Measurements from ENCODE around the gene PSMB7.

The PSMB7 gene

DNA sequence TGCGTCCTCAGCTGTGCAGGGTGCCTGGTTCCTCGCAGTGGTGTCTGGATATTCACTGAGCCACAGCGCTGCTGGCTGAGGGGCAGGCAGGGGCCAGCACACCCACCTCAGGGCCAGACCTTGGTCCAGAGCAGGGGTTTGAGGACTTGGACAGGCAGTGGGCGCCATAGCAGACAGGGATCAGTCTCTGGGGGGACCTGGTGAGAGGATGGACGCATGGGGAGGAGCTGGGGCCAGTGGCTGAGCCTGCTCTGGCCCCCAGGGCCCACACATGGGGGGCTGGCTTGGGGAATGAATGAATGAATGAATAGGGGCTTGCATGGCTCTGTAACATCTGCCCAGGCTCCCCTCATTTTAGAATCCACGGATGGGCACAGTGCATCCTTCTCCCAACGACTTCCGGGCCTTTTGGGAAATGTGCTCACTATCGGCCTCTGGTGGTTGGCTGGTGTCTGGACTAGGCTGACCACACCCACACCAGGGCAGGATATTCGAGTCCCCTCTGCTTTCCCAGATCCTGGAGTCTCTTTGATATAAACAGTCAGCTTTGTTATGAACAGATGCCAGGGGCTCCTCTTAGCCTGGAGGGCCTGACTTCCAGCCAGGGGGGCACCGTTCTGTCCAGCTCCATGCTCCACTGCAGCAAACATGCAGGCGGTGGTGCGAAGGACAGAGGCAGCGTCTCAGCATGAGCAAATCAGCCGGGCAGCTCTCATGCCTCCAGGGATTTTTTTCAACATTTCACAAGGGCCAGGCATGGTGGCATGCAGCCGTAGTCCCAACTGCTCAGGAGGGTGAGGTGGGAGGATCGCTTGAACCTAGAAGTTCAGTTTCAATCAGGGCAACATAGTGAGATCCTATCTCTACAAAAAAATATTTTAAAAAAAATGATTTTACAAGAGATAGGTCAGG lies 94.9 kb downstream of the PSMB7 start:
- DNase-seq = peak; percentile 30

DNA sequence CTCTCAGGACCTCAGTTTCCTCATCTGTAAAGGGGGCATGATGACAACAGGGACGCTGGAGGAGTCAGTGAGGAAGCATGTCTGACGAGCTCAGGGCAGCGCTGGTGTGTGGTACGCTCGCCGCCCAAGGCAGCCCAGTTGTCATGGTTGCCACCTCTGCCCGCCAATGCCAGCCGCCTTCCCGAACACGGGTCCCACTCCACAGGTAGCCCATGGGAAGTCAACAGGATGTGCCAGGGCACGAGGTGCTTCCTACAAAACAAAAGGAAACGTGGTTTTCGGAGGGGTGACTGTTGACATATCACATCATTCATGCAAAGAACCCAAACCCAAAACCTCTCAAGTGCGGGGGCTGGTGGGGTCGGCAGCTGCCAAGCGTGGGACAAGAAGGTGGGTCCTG lies 99.4 kb downstream of the PSMB7 start:
- no peak for DNase-seq

DNA sequence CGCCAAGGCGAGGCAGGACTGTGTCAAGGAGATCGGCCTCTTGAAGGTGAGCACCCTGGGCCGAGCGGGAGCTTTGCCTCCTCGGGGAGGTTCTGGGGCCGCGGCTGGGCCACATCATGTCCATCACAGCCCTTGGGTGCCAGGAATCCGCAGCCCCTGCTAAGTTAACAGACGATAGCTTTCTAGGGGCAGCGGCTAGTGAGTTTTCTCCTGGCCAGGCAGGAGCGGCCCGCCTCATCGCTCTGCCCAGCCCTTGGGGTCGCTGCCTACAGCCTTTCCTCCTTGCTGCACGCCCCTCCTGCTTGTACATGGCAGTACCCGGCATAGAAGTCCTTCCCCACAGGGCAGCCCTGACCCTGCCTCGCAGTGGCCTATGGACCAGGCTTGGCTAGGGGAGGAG lies 101.3 kb downstream of the PSMB7 start:
- no peak for DNase-seq

DNA sequence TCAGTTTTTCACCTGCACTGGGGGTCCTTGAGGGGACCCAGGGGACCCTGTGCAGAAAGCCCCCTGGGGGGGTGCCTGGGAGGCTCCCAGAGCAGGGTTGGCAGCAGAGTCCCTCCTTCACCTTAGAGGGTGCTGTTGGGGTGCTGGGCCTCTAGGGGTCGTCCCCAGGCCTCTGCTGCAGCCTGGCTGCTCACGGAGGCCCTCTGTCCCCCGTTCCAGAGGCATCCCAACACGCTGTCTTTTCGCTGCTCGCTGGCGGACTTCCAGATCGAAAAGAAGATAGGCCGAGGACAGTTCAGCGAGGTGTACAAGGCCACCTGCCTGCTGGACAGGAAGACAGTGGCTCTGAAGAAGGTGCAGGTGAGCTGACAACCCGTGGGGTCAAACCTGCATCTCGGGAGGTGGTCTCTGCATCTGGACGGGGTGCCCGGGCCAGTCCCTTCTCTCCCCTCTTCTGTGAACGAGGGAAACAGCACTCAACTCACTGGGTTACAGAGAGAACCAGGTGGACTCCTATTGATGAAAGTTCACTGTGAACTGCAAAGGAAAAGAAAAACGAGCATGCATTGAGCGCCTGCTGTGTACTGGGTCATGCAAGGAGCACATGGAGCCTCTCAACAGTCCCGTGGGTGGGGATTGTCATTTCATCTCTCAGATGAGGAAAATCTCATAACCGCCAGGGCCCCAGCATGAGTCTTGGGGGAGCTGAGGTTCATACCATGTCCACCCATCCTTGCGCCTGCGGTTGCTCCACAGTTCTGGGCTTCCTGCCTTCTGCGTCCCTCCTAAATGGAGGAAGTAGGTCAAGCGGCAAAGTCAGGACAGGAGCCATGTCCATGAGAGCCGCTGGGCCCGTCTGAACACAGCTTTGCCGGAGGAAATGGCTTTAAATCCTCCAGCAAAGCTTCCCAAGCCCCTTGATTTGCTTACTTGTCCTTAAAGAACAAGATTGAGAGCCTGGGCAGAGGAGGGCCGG lies 102.7 kb downstream of the PSMB7 start:
- DNase-seq = no peak

GRCh38 chr9:124311283-124311682 lies 104.0 kb downstream of the PSMB7 start:
- DNase-seq = no peak

GRCh38 chr9:124309667-124310084 lies 105.6 kb downstream of the PSMB7 start:
- DNase-seq = no peak

- no peak for DNase-seq
These were observed 106.4 kb downstream of the PSMB7 start for GRCh38 chr9:124308606-124309491.

- no peak for DNase-seq
These were observed 107.7 kb downstream of the PSMB7 start for GRCh38 chr9:124307379-124308030.

DNA sequence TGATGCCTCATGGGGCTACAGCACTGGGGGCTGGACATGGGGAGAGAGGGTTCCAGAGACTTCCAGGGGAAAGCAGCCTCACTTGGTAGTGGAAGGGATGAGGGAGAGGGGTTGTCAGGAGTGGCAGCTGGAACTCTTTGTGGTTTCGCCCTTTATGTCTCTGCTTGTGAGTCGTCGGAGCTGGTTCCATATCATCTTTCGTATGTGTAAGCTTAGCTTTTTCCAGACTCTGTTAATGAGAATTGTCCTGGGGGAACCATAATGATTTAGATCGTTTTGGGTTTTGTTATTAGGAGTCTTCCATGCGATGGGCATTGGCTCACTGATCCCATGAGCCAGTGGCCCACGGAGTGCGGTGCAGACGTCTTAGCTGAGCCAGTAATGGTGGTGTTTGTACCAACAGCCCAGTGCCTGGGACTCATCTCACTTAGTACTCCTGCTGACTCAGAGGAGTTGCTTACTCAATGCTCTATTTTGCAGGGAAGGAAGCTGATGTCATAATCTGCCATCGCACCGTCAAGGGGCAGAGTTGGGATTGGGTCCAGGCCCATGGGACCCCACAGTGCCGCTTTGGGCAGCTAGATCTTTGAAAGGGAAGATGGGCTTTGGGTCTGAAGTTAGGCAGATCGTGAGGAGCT lies 109.0 kb downstream of the PSMB7 start:
- no peak for DNase-seq

- DNase-seq = no peak
These were observed 111.0 kb downstream of the PSMB7 start for GRCh38 chr9:124304285-124304684.

DNA sequence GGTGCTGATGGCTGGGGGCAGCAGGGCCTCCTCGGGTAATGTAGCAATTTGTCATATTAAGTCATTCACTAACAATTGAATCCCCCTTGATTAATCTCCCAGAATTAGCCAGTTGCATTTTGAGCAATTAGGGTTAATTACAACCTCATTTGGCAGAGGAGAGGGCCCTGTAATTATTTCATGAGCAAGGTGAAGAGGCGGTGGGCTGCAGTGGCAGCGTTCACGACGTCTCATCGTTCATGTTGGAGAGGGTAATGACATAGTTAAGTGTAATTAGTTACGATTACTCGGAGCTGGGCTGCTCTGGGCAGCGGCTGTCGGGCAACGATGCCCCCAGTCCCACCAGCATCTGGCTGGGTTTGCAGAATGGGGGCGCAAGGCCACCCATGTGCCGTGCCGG lies 111.5 kb downstream of the PSMB7 start:
- no peak for DNase-seq

Measured in NCI-H510A (cell line).